Choroid plexus epithelial cell (primary cell): Measurements from ENCODE around the gene GSS.
A peak's percentile ranks its signal among the peaks of the same experiment; 100 is the strongest.

Source experiments
- DNase-seq: peaks from one replicate; pipeline ENCODE4 v3.0.0-alpha.2; 2010; ENCODE audit warnings: low read depth
- H3K4me3 ChIP-seq: 2 replicates; pipeline ENCODE4 v1.5.1; 2011; ENCODE audit warnings: low read depth, mild to moderate bottlenecking, control low read depth, low read length, moderate library complexity
- TF ChIP-seq, protein P1 (sequence below): conservative IDR thresholded peaks from 2 replicates; pipeline ENCODE4 v1.5.1; 2011; ENCODE audit warnings: low read depth, mild to moderate bottlenecking, control low read depth, inconsistent platforms, low read length, moderate library complexity

The GSS gene

DNA sequence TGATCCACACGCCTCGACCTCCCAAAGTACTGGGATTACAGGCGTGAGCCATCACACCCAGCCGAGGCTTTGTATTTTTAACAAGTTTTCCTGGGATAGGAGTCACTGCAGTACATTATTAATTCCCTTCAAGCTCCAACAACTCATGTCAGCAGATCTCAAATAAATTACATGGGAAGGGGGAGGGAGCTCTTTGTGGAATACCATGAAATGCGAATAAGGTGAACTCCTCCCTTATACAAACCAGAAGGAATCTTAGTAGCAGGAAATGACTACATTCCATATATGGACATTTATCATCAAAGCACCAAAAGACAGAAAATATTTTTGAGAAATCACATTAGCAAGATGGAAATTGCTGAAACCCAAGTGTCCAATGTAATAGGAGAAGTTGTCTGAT is 2.9 kb downstream of the GSS start:
- TF ChIP-seq, protein P1, sequence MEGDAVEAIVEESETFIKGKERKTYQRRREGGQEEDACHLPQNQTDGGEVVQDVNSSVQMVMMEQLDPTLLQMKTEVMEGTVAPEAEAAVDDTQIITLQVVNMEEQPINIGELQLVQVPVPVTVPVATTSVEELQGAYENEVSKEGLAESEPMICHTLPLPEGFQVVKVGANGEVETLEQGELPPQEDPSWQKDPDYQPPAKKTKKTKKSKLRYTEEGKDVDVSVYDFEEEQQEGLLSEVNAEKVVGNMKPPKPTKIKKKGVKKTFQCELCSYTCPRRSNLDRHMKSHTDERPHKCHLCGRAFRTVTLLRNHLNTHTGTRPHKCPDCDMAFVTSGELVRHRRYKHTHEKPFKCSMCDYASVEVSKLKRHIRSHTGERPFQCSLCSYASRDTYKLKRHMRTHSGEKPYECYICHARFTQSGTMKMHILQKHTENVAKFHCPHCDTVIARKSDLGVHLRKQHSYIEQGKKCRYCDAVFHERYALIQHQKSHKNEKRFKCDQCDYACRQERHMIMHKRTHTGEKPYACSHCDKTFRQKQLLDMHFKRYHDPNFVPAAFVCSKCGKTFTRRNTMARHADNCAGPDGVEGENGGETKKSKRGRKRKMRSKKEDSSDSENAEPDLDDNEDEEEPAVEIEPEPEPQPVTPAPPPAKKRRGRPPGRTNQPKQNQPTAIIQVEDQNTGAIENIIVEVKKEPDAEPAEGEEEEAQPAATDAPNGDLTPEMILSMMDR: no peak
- H3K4me3 ChIP-seq: no peak overlapping the region
- DNase-seq: peak; percentile 38

DNA sequence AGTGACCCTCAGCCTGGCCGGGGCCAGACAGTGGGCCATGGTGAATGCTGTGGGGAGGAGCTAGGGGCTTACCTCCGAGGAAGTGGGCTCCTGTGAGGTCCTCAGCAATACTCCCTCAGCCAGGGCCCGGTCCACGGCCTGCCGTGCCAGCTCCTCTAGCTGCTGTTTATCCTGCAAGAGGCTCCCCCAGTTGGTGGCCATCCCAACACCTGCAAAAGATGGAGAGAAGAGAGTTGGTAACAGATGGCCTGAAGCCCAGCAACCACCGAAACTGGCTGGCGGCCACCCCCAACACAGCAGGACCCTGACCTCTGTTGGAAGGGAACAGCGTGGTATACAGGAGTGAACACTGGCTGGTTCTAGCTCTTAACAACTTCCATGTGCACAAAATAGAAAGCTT is 4.0 kb downstream of the GSS start:
- H3K4me3 ChIP-seq: no peak overlapping the region
- peak; percentile 52 for DNase-seq
- TF ChIP-seq, protein P1: no peak

DNA sequence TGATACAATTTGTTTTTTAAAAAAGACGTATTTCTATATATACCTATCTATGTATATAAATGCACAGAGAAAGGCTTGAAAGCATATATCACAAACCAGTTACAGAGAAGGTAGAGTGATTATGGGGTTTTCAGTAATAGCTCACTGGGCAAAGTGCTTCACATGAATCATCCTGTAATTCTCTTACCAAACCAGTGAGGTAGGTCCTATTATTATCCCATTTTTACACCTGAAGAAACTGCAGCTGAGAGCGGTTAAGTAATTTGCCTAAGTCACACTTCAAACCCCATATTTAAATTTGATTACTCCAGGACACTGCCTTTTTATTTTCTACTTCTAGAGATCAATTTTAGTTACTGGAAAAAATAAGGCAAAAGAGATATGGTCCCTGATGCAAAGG is 4.4 kb downstream of the GSS start:
- TF ChIP-seq, protein P1: no peak
- no peak for DNase-seq
- H3K4me3 ChIP-seq: no peak overlapping the region

DNA sequence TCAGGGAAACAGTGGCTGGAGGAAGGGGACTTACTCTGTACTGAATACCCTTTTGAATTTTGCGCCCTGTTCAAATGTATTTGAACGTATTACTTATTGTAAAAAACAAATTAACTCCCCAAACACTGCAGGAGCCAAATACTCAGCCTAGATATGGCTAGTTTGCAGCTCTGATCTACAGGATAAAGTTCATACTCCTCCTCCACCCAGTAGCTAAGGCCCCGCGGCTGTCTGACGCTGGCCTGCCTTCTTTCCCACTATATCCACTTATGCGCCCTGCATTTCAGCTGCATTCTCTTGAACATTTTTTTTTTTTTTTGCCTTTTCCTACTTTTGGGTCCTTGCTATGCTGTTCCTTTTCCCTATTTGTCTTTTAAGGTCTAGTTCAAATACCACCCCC is 6.5 kb downstream of the GSS start:
- no peak overlapping the region for H3K4me3 ChIP-seq
- TF ChIP-seq, protein P1: no peak
- DNase-seq: no peak

DNA sequence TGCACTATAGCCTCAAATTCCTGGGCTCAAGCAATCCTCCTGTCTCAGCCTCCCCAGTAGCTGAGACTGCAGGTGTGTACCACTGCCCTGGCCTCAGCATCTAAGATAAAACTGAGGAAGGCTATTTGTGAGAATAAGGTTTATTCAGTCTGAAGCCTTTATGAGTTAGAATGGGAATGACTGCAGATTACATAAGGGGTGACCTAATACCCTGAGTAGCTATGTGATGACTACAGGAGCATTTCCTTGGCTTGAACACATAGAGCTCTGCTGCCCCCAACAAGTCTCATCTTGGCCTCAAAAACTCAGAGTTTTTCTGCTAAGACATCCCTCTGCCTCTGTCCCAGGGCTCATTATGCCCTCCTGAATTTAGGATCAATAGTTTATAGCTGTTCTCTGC is 7.6 kb downstream of the GSS start:
- no peak overlapping the region for H3K4me3 ChIP-seq
- peak; percentile 83 for DNase-seq
- TF ChIP-seq, protein P1: peak; percentile 24

DNA sequence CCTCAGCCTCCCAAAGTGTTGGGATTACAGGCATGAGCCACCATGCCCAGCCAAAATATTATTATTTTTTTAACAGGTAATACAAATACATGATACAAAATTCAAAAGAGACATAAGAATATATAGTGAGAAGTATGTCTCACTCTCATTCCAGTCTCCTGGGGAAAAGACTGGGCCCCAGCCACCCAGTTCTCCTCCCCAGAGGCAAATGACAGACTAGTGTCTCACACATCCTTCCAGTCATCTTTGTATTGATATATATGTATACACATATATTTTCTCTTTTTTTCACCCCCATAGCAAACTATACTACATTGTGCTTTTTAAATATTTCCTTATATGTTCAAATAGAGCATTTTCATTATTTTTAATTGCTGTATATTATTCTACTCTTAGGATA is 8.3 kb downstream of the GSS start:
- TF ChIP-seq, protein P1: no peak
- no peak overlapping the region for H3K4me3 ChIP-seq
- DNase-seq: no peak

DNA sequence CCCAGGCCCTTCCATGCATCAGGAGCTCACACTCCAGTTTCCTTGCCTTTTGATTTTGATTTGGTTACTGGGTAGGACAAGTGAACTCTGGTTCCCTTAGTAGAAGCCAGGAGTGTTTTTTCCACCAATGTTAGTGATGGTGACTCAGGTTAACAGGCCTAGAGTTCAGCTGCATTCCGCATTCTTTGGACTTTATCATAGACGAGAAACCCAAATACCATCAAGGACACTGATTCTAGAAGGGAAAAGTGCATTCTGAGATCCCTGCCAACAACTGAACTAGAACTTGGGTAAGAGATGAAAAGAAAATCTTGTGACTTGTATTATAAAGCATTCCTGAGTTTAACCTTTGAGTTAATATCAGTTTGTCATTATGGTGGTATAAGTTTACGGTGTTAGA is 8.9 kb downstream of the GSS start:
- no peak overlapping the region for H3K4me3 ChIP-seq
- TF ChIP-seq, protein P1: no peak
- DNase-seq: peak; percentile 56
